HepG2 (cell line): Measurements from ENCODE around the gene ZFPL1. TPM values are rescaled to one million over a fixed set of nuclear protein-coding genes. Genes with fewer than 3 reads are reported as not detected.

Experiments used
- BATF2 ChIP-seq: sonication (generic); formaldehyde crosslinking; IDR thresholded peaks from 2 replicates; pipeline ENCODE4 v1.8.0; 2022; ENCODE audit warnings: mild to moderate bottlenecking, missing genetic modification reagents, moderate library complexity
- CEBPZ ChIP-seq: IDR thresholded peaks from 2 replicates; pipeline ENCODE4 v1.6.1; 2012; ENCODE audit warnings: low read length, improper control_type of control experiment
- EHMT2 ChIP-seq: fragments of 200-600 bp; sonication (generic); IDR thresholded peaks from 2 replicates; pipeline ENCODE4 v1.7.0; 2017; ENCODE audit warnings: antibody characterized with exemption, low read depth, low read length, borderline replicate concordance
- HNF1A ChIP-seq, 2 experiments: sonication (generic) in 1 of 2; formaldehyde crosslinking in 1 of 2; IDR thresholded peaks; 2 replicates each; pipeline versions ENCODE4 v1.4.0 to v1.6.1; 2016 to 2020; ENCODE audit warnings: borderline replicate concordance in 1 of 2, low read depth in 1 of 2, mild to moderate bottlenecking in 1 of 2, missing genetic modification reagents in 1 of 2
- IRF9 ChIP-seq: sonication (generic); formaldehyde crosslinking; IDR thresholded peaks from 2 replicates; pipeline ENCODE4 v1.8.0; 2022; ENCODE audit warnings: missing genetic modification reagents, mild to moderate bottlenecking, borderline replicate concordance
- REST ChIP-seq, 2 experiments: IDR thresholded peaks; 2 replicates each; pipeline ENCODE4 v1.6.1; 2011 to 2012; ENCODE audit warnings: low read length in 2 of 2, borderline replicate concordance in 1 of 2, low read depth in 1 of 2, mild to moderate bottlenecking in 1 of 2, moderate library complexity in 1 of 2
- TERF1 ChIP-seq: sonication (generic); formaldehyde crosslinking; IDR thresholded peaks from 2 replicates; pipeline ENCODE4 v1.8.0; 2022; ENCODE audit warnings: mild to moderate bottlenecking, missing genetic modification reagents, moderate library complexity
- ZNF878 ChIP-seq: sonication (generic); formaldehyde crosslinking; IDR thresholded peaks from 2 replicates; pipeline ENCODE4 v1.8.1; 2023; ENCODE audit warnings: mild to moderate bottlenecking, missing genetic modification reagents, moderate library complexity
- ZSCAN5A ChIP-seq: sonication (generic); formaldehyde crosslinking; IDR thresholded peaks from 2 replicates; pipeline ENCODE4 v1.8.0; 2022; ENCODE audit warnings: mild to moderate bottlenecking, missing genetic modification reagents, borderline replicate concordance
- polyA plus RNA-seq, 8 experiments: library from polyadenylated mRNA; depleted of rRNA in 3 of 8; stranded (reverse) in 7 of 8; unstranded in 1 of 8; fragments of >200 nt; fragmentation: Illumina TruSeq in 4 of 8; extraction: Trizol in 4 of 8; gene quantifications; 2 replicates each; pipeline versions ENCODE4 v1.2.1 to v1.2.3, GENCODE V29; 2011 to 2016; ENCODE audit warnings: low read depth in 4 of 8, missing spikeins in 1 of 8, mixed read lengths in 1 of 8; ENCODE audit not compliant: insufficient read depth in 1 of 8
- total RNA-seq, 5 experiments: library from RNA; depleted of rRNA; stranded (reverse); fragments of >200 nt; fragmentation: Illumina TruSeq; extraction: Trizol; gene quantifications; 2 replicates each; pipeline ENCODE4 v1.2.3, GENCODE V29; 2016; ENCODE audit warnings: low read depth in 1 of 5

ZFPL1 gene
- total and polyA plus RNA-seq, 2 of the 13 experiments (the other 11 are each of a cell fraction or from before 2014, with no cell fraction given): 32.2 to 56.0 TPM

GRCh38 chr11:65083834-65084597, at the start of gene ZFPL1, which contains the start of gene CDCA5 (continued):
- TF ChIP-seq IRF9 (CRISPR knock-in tag) (no peak), CEBPZ (no peak), REST (IDR thresholded peaks at IDR 0.05; ENCODE audit: borderline replicate concordance in 1 of 2, low read depth in 1 of 2, low read length in 2 of 2) (no peak), EHMT2 (no peak), TERF1 (CRISPR knock-in tag) (no peak), HNF1A (IDR thresholded peaks at IDR 0.05; ENCODE audit: low read depth) (no peak), HNF1A (CRISPR knock-in tag; IDR thresholded peaks at IDR 0.05; ENCODE audit: borderline replicate concordance) (peak; percentile 69; the same call in 1 of the 2 replicates), ZNF878 (CRISPR knock-in tag) (peak; percentile 89), ZSCAN5A (CRISPR knock-in tag) (peak; percentile 89; the same call in 1 of the 2 replicates), BATF2 (CRISPR knock-in tag) (peak; percentile 94)
